D721Med (cell line): ENCODE results near the gene PHTF1.

ENCODE experiments used
- DNase-seq: peaks from one replicate; pipeline ENCODE4 v3.0.0; 2011; ENCODE audit warnings: low spot score; ENCODE audit not compliant: insufficient read length
- FAIRE-seq: peaks from 2 replicates; lab custom pipeline; 2011; peaks lifted over from hg19 to GRCh38; lab: Jason Lieb, UNC
- CTCF ChIP-seq: IDR thresholded peaks from 2 replicates; pipeline ENCODE4 v1.5.1; 2012; ENCODE audit warnings: mild to moderate bottlenecking, control low read depth; ENCODE audit not compliant: insufficient read depth; ENCODE audit errors: missing control alignments

Gene PHTF1

GRCh38 chr1:113800487-113800886 lies 41.2 kb upstream of the PHTF1 start:
- DNase-seq (no peak), FAIRE-seq (no peak)
- TF ChIP-seq CTCF = no peak

- FAIRE-seq = no peak
- DNase-seq = no peak
- TF ChIP-seq CTCF = no peak
Measured at GRCh38 chr1:113797472-113797871, 38.2 kb upstream of the PHTF1 start.

- TF ChIP-seq CTCF = no peak
- no peak for FAIRE-seq
- DNase-seq = no peak
Measured at GRCh38 chr1:113793878-113794834, 34.9 kb upstream of the PHTF1 start.

GRCh38 chr1:113792986-113793385 lies 33.7 kb upstream of the PHTF1 start:
- DNase-seq (no peak), FAIRE-seq (no peak)
- no peak for TF ChIP-seq CTCF

GRCh38 chr1:113792471-113792870 lies 33.2 kb upstream of the PHTF1 start:
- DNase-seq = no peak
- FAIRE-seq = no peak
- TF ChIP-seq CTCF = no peak

GRCh38 chr1:113788802-113789201 lies 29.5 kb upstream of the PHTF1 start:
- FAIRE-seq (no peak), DNase-seq (no peak)
- no peak for TF ChIP-seq CTCF

GRCh38 chr1:113787663-113788062 lies 28.4 kb upstream of the PHTF1 start:
- FAIRE-seq (no peak), DNase-seq (no peak)
- TF ChIP-seq CTCF = no peak
